Ammon's horn (tissue), 1 donor: ENCODE results near the gene WBP2.
"Not testable (repeated sequence)": the region's sequence is repeated elsewhere in the genome, so short reads cannot be mapped to it uniquely, and the experiment has no call there.

ENCODE experiments used
- DNase-seq: peaks from one replicate; pipeline ENCODE4 v3.0.0-alpha.2; 2016; ENCODE audit warnings: low spot score

WBP2 gene

GRCh38 chr17:75865404-75866188 lies 10.5 kb upstream of the WBP2 start:
- DNase-seq, result not testable (repeated sequence)

GRCh38 chr17:75864887-75865286 lies 9.8 kb upstream of the WBP2 start:
- not testable (repeated sequence) for DNase-seq

GRCh38 chr17:75864448-75864871 lies 9.3 kb upstream of the WBP2 start:
- DNase-seq, result no peak

- no peak for DNase-seq
Observed at GRCh38 chr17:75861927-75862317, 6.8 kb upstream of the WBP2 start.

- not testable (repeated sequence) for DNase-seq
Observed at GRCh38 chr17:75859358-75859757, 4.2 kb upstream of the WBP2 start.

GRCh38 chr17:75856062-75856756 lies 1.1 kb upstream of the WBP2 start:
- DNase-seq, result peak; percentile 62

GRCh38 chr17:75854881-75855309 lies 240 bp downstream of the WBP2 start:
- no peak for DNase-seq

GRCh38 chr17:75854101-75854748 lies 910 bp downstream of the WBP2 start:
- DNase-seq, result no peak

- DNase-seq, result no peak
Observed at GRCh38 chr17:75853433-75853832, 1.7 kb downstream of the WBP2 start.

- DNase-seq, result not testable (repeated sequence)
Observed at GRCh38 chr17:75851693-75851991, 3.5 kb downstream of the WBP2 start.

GRCh38 chr17:75850928-75851692 lies 4.0 kb downstream of the WBP2 start:
- peak; percentile 73 for DNase-seq

- DNase-seq, result no peak
Observed at GRCh38 chr17:75849724-75850123, 5.4 kb downstream of the WBP2 start.

- no peak for DNase-seq
Observed at GRCh38 chr17:75849279-75849646, 5.9 kb downstream of the WBP2 start.

- DNase-seq, result peak; percentile 82
Observed at GRCh38 chr17:75848523-75849278, 6.4 kb downstream of the WBP2 start.

GRCh38 chr17:75847614-75848522 lies 7.3 kb downstream of the WBP2 start:
- DNase-seq, result no peak

GRCh38 chr17:75846692-75847613 lies 8.2 kb downstream of the WBP2 start:
- no peak for DNase-seq

GRCh38 chr17:75845933-75846691 lies 9.0 kb downstream of the WBP2 start:
- DNase-seq, result no peak

GRCh38 chr17:75845058-75845711 lies 9.9 kb downstream of the WBP2 start:
- DNase-seq, result peak; percentile 82
